WI38 (cell line): ENCODE results near the gene AK9.
A peak's percentile ranks its signal among the peaks of the same experiment; 100 is the strongest.
"Not testable (repeated sequence)": the region's sequence is repeated elsewhere in the genome, so short reads cannot be mapped to it uniquely, and the experiment has no call there.

Experiments
- H3K4me3 ChIP-seq: 2 replicates; pipeline ENCODE4 v1.5.1; 2011; ENCODE audit warnings: low read depth, mild to moderate bottlenecking, control low read depth, low read length
- CTCF ChIP-seq: IDR thresholded peaks from 2 replicates; pipeline ENCODE4 v1.5.1; 2012; ENCODE audit warnings: low read depth, mild to moderate bottlenecking, control low read depth, low read length

AK9 gene

GRCh38 chr6:109526905-109527628 is 163.9 kb downstream of the AK9 start:
- TF ChIP-seq CTCF = peak; percentile 34; the same call in 1 of the 2 replicates
- no peak overlapping the region for H3K4me3 ChIP-seq

- no peak overlapping the region for H3K4me3 ChIP-seq
- no peak for TF ChIP-seq CTCF
These were observed 166.9 kb downstream of the AK9 start for GRCh38 chr6:109524129-109524528.

GRCh38 chr6:109523478-109523877 is 167.5 kb downstream of the AK9 start:
- TF ChIP-seq CTCF = no peak
- H3K4me3 ChIP-seq = no peak overlapping the region

GRCh38 chr6:109521080-109521479 is 169.9 kb downstream of the AK9 start:
- H3K4me3 ChIP-seq = no peak overlapping the region
- TF ChIP-seq CTCF = no peak

GRCh38 chr6:109519647-109520046 is 171.4 kb downstream of the AK9 start:
- H3K4me3 ChIP-seq = not testable (repeated sequence)

- TF ChIP-seq CTCF = no peak
- H3K4me3 ChIP-seq = no peak overlapping the region
These were observed 174.1 kb downstream of the AK9 start for GRCh38 chr6:109516929-109517328.

- peak overlapping the region; percentile 43 for H3K4me3 ChIP-seq
- TF ChIP-seq CTCF = no peak
These were observed 175.1 kb downstream of the AK9 start for GRCh38 chr6:109515781-109516409.
